SK-N-SH treated with all-trans-retinoic acid at 6 μM for 48 hours (cell line): ENCODE measurements around the gene CD320.

Source experiments
- ARNTL ChIP-seq: fragments of 450-650 bp; formaldehyde crosslinking; IDR thresholded peaks from 2 replicates; pipeline ENCODE4 v1.5.0; 2020; ENCODE audit warnings: low read depth, mild to moderate bottlenecking, moderate library complexity, borderline replicate concordance
- CREB5 ChIP-seq: fragments of 250-450 bp; sonication (Bioruptor Pico); IDR thresholded peaks from 2 replicates; pipeline ENCODE4 v1.5.1; 2020; ENCODE audit warnings: low read depth, mild to moderate bottlenecking, moderate library complexity
- GLIS3 ChIP-seq: fragments of 250-450 bp; sonication (Bioruptor Pico); IDR thresholded peaks from 2 replicates; pipeline ENCODE4 v1.5.0; 2020; ENCODE audit warnings: mild to moderate bottlenecking, moderate library complexity
- ISL1 ChIP-seq: fragments of 250-450 bp; sonication (Bioruptor Pico); IDR thresholded peaks from 2 replicates; pipeline ENCODE4 v2.1.2; 2022; ENCODE audit warnings: mild to moderate bottlenecking, moderate library complexity
- POU6F1 ChIP-seq: fragments of 250-450 bp; sonication (Bioruptor Pico); IDR thresholded peaks from 2 replicates; pipeline ENCODE4 v1.8.0; 2021; ENCODE audit warnings: low read depth, mild to moderate bottlenecking, moderate library complexity, borderline replicate concordance
- RARB ChIP-seq: fragments of 250-450 bp; sonication (Bioruptor Pico); IDR thresholded peaks from 2 replicates; pipeline ENCODE4 v1.8.0; 2021; ENCODE audit warnings: mild to moderate bottlenecking, moderate library complexity
- TOX ChIP-seq: fragments of 250-450 bp; sonication (Bioruptor Pico); IDR thresholded peaks from 2 replicates; pipeline ENCODE4 v1.8.0; 2021; ENCODE audit warnings: mild to moderate bottlenecking, moderate library complexity, borderline replicate concordance
- TSHZ2 ChIP-seq: fragments of 250-450 bp; sonication (Bioruptor Pico); IDR thresholded peaks from 2 replicates; pipeline ENCODE4 v1.5.0; 2020; ENCODE audit warnings: mild to moderate bottlenecking, moderate library complexity
- ZC3H10 ChIP-seq: fragments of 250-450 bp; sonication (Bioruptor Pico); IDR thresholded peaks from 2 replicates; pipeline ENCODE4 v1.5.1; 2021; ENCODE audit warnings: mild to moderate bottlenecking, moderate library complexity
- ZFP3 ChIP-seq: fragments of 250-450 bp; sonication (Bioruptor Pico); IDR thresholded peaks from 2 replicates; pipeline ENCODE4 v1.5.0; 2020; ENCODE audit warnings: mild to moderate bottlenecking, moderate library complexity
- ZFP30 ChIP-seq: fragments of 450-650 bp; formaldehyde crosslinking; IDR thresholded peaks from 2 replicates; pipeline ENCODE4 v1.5.0; 2022; ENCODE audit warnings: mild to moderate bottlenecking, moderate library complexity
- TF ChIP-seq, protein P1 (sequence below): fragments of 250-450 bp; sonication (Bioruptor Pico); IDR thresholded peaks from 2 replicates; pipeline ENCODE4 v1.8.0; 2020; ENCODE audit warnings: mild to moderate bottlenecking, moderate library complexity, borderline replicate concordance
- TF ChIP-seq, protein P2 (sequence below): fragments of 250-450 bp; sonication (Bioruptor Pico); IDR thresholded peaks from 2 replicates; pipeline ENCODE4 v1.5.1; 2021; ENCODE audit warnings: mild to moderate bottlenecking, moderate library complexity

GRCh38 chr19:8306235-8307054 is 1.7 kb downstream of the CD320 start:
- no peak for TF ChIP-seq ZFP30 (CRISPR knock-in tag)
- TF ChIP-seq TSHZ2 (CRISPR knock-in tag) = no peak
- TF ChIP-seq, protein P1, sequence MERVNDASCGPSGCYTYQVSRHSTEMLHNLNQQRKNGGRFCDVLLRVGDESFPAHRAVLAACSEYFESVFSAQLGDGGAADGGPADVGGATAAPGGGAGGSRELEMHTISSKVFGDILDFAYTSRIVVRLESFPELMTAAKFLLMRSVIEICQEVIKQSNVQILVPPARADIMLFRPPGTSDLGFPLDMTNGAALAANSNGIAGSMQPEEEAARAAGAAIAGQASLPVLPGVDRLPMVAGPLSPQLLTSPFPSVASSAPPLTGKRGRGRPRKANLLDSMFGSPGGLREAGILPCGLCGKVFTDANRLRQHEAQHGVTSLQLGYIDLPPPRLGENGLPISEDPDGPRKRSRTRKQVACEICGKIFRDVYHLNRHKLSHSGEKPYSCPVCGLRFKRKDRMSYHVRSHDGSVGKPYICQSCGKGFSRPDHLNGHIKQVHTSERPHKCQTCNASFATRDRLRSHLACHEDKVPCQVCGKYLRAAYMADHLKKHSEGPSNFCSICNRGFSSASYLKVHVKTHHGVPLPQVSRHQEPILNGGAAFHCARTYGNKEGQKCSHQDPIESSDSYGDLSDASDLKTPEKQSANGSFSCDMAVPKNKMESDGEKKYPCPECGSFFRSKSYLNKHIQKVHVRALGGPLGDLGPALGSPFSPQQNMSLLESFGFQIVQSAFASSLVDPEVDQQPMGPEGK (CRISPR knock-in tag) = no peak
- TF ChIP-seq TOX (CRISPR knock-in tag) = no peak
- TF ChIP-seq ARNTL (CRISPR knock-in tag) = no peak
- no peak for TF ChIP-seq GLIS3 (CRISPR knock-in tag)
- TF ChIP-seq, protein P2, sequence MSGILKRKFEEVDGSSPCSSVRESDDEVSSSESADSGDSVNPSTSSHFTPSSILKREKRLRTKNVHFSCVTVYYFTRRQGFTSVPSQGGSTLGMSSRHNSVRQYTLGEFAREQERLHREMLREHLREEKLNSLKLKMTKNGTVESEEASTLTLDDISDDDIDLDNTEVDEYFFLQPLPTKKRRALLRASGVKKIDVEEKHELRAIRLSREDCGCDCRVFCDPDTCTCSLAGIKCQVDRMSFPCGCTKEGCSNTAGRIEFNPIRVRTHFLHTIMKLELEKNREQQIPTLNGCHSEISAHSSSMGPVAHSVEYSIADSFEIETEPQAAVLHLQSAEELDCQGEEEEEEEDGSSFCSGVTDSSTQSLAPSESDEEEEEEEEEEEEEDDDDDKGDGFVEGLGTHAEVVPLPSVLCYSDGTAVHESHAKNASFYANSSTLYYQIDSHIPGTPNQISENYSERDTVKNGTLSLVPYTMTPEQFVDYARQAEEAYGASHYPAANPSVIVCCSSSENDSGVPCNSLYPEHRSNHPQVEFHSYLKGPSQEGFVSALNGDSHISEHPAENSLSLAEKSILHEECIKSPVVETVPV (CRISPR knock-in tag) = no peak
- TF ChIP-seq ZFP3 (CRISPR knock-in tag) = no peak
- TF ChIP-seq POU6F1 (CRISPR knock-in tag) = no peak
- TF ChIP-seq RARB = no peak
- TF ChIP-seq ISL1 (CRISPR knock-in tag) = no peak
- TF ChIP-seq CREB5 (CRISPR knock-in tag) = no peak
- no peak for TF ChIP-seq ZC3H10
